Activated CD4-positive, alpha-beta T cell treated with anti-CD3 and anti-CD28 coated beads, Interleukin-2, amount 50 U/mL, for 4 hours (primary cell): ENCODE measurements around the gene RRAS.

Experiments
- DNase-seq, 2 experiments: peaks; one replicate each; pipeline ENCODE4 v3.0.0-alpha.2; 2020

The RRAS gene

DNA sequence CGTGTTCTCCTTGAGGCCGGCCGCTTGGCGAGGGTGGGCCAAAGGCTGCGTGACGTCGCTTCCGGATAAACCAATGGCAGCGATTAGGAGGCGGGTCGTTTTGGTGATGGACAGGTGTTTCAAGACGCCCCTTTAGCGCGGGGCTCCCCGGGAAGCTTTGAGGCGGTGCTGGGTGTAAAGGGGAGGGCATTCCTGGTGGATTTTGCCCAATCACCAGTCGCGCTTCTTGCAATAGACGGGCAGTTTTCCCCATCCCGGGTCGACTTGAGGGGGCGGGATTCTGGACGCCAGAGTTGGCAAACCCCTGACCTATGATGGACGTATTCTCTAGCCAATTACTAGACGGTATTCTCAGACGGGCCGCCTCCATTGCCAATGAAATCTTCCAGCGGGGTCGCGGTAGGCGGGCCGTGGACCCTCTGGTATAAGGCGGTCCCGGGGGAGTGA is 36.9 kb upstream of the RRAS start:
- DNase-seq: peak; percentile 98

DNA sequence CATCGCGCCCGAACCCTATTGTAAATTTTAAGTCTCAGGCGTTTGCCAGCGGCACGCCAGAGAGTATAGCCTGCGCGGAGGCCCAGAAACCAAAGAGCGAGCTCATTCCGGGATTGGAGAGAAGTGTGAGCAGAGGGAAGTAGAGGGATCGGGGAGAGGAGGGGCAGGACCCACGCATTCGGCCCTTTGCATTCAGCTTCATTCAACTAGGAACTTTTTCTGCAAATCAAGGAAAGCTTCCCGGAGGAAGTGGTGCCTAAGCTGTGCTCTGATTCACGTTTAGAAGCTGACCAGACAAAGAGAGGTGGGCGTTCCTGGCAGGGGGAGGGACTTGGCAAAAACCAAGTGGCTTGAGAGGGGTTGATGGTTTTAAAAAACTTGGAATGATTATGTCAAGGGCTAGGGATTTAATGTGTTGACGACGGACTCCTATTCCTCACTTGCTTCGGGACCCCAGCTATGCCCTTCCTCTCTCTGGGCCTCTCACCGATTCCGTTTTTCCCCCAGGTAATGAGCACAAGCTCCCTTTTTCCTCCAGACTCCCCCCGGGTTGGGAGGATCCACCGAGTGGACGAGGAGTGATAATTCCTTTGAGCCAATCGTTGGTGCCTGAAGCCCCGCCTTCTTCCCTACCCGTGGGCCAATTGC is 36.3 kb upstream of the RRAS start:
- no peak for DNase-seq

DNA sequence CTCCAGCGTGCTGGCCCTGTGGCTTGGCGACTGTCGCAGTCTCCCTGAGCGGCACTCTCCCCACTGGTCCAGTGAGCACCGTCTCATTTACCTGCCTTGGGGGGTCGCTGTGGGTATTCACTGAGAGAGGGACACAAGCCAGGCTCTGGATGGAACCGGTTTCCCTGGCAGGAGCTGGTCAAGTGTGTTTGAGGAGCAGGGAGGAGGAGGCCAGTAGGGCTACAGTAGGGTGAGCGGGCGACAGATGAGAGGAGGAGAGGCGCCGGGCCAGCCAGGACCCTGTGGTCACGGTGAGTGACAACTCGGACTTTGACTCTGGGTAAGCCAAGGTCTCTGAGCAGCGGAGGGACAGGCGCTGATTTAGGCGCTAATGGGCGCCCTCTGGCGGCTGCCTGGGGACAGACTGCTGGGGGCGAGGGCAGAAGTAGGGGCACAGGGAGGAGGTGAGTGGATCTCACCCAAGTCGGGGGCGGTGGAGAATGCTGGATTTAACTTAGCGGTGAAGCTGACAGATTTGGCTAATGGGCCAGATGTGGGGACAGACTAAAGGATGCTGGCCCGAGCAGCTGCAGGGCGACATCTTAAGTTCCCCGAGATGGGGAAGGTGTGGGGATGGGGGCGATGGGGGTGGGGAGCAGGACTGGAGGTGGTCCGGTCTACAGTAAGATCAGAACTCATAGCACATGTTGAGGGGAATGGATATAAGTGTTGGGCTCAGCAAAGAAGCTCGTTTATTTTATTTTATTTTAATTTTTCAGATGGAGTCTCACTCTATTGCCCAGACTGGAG is 32.4 kb upstream of the RRAS start:
- DNase-seq: peak; percentile 69 to 73

DNA sequence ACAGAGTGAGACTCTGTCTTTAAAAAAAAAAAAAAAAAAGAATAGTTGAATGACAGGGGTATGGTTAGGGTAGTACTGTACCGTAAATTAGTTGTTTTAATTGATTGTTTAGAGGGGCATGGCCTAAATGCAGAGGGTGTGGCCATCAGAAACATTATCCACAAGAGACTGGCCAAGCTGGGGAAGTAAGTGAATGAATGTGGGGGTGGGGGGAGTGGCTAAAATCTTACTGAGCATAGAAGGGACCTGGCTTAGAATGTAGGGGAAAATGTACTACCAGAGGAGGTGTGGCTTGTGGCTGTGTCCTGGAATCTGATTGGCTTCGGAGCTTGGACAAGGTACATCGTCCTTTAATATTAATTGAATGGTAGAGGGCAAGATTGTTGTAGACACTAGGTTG is 29.6 kb upstream of the RRAS start:
- no peak for DNase-seq

DNA sequence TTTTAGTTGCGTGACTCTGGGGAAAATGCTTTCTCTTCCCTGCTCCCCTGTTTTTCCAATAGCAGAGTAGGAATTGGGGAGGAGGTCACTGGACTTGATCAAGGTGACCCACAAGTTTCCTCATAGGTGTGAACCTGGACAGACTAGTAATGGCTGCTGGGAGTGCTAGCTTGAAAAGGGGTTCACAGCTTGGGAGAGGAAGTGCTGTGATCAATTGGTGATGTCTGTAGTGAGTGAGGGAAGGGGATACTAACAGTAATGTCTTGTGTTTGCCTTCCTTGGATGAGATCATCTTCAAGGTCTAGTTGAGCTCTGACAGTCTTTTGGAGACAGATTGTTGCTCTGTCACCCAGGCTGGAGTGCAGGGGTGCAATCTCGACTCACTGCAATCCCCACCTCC is 27.5 kb upstream of the RRAS start:
- DNase-seq: no peak

DNA sequence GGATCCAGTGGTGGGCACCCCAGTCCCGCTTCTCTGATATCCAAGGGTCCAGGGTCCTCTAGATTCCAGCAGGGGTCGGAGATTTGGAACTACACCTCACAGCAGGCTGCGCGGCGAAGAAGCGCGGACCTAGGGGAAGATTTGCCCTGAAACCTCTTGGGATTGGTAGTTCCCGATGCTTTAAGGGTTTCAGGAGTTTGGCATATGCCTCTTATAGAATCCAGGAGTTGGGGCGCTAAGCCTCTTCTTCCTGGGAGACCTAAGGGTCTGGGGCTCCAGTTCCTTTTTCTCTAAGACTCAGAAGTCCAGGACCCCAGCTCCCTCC is 26.1 kb upstream of the RRAS start:
- DNase-seq: no peak

DNA sequence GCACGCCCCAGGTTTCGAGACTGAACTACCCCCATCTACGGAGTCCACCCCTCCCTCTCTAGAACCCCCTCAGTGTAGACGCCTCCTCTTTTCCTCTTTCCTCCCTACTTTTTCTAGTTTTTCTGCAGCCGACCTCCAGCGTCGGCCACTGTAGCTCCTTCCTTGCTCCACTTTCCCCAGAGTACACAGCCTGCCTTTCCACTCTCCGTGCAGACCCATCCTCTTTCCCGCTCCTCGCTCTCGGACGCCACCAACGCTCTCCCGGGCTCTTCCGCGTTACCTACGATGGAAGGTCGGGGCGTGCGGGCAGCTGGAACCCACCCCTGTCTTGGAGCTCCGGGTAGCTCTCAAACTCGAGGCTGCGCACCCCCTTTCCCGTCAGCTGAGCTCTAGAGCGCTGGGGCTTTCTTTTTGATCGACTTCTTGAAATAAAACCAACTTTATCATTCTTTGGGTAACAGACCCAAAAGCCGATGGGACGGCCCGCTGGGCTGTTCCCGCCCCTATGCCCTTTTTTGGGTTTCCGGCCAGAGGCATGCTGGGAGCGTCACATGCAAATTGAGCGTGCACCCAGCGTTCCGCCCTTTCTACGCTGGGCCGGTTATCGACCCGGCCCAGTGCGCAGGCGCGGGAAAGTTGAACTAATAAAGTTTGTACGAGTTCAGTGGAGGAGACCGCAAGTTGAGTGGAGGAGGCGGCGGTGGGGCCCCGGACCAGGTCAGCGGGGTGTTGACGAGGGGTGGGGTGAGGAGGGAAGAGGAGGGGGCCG is 25.6 kb upstream of the RRAS start, which contains the start of the genes BCL2L12 and IRF3:
Gene BCL2L12 (plus strand): TSS at position 583 of the 769 bp plus-strand sequence. CDS start 760 bp downstream, outside the sequence.
Gene IRF3 (minus strand): TSS at position 507 of the 769 bp plus-strand sequence. CDS start 1,019 bp downstream, outside the sequence.
- DNase-seq: peak; percentile 99

DNA sequence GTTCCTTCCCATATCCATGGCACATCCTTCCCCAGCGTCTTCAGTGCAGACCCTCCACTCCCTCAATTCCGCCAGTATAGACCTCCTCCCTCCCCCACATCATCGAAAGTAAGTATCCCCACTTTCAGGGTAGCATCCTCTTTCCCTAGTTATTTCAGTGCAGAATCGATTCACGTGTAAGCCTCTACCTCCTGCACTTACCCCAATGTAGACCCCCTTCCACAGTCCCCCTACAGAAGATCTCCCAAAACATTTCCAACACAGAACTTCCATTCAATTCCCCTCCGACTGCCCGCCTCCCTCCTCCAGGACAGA is 25.1 kb upstream of the RRAS start:
- DNase-seq: no peak

DNA sequence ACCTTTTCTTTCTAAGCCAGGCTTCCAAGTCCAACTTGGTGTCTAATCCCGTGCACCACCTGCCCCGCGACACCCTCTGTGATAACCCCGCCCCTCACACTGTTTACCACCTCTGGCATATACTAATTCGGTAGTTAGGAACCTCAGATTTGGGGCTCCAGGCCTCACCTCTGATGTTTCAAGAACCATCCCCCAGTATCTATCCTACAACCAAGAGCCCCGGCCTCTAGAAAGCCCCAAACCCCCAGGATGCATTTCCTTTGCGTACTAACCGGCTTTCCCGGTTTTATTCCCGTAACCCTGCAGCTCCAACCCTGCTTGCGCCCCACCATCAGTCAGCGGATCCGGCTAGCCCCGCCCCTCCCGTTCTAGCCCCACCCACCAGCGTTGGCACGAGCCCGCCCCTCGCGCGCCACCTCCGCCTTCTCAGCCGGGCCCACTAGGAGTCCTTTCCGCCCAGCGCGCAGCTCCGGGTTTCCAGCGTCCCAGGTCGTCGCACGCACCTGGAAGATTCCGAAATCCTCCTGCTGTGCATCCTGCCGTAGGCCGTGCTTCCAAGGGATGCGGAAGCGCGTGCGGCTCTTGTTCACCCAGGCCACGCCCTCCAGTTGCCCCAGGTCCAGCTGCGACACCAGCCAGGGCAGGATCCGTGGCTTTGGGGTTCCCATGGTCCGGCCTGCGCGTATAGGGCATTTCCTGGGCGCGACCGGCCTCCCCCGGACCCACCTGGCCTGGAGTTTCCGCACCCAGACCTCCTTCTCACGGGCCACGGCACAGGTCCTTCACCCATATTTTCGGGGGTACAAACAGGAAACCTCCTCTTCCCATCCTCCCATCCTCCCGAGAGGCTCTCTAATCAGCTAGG is 24.5 kb upstream of the RRAS start:
- DNase-seq: peak; percentile 92 to 95

DNA sequence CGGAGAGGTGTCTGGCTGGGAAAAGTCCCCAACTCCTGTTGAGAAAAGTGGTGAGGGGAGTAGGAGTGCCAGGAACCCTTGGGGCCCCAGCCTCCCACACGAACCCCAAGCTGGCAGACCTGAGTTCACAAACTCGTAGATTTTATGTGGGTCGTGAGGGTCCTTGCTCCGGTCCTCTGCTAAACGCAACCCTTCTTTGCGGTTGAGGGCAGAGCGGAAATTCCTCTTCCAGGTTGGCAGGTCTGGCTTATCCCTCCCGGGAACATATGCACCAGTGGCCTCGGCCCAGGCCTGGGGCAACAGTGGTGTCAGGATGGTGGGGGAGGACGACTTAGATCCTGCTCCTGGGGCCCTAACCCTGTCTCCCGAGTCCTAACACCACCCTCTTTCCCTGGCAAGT is 23.3 kb upstream of the RRAS start:
- DNase-seq: no peak

DNA sequence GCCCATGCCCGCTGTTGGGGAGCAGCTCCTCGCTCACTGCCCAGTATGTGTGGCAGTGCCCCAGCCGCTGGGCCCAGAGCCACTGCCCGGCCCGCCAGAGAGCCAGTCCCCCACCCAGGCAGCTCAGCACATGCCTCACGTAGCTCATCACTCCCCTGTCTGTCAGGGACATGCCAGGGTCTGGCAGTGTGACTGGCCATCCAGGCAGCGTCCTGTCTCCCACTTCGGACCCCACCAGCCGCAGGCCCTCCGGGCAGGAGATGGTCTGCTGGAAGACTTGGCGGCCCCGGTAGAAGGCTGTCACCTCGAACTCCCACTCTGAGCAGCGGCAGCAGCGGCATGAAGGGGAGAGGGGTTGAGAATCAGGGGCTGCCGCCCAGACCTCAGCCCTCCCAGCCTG is 22.1 kb upstream of the RRAS start:
- DNase-seq: no peak

DNA sequence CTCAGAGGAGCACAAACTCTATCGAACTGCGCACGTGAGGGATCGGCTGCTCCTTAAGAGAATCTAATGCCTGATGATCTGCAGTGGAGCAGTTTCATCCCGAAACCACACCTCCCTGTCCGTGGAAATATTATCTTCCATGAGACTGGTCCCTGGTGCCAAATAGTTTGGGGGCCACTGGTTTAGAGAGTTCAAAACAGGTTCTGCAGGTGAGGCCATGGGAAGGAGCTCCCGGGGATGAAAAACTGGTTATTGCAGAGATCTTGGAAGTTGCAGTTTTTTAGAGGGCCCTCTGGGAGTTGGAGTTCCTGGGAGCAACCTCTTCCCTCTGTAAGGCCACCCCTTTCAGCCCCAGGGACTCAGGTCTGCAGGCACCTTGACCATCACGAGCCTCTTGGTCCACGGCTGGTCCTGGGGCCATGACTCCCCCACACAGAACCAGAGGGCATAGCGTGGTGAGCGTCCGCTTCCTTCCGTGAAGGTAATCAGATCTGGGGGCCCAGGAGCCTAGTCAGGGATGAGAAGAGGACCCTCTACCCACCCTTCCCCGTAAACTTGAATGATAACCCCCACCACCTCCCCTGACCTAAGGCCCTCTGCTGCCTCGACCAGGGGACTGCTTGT is 20.5 kb upstream of the RRAS start:
- no peak for DNase-seq

DNA sequence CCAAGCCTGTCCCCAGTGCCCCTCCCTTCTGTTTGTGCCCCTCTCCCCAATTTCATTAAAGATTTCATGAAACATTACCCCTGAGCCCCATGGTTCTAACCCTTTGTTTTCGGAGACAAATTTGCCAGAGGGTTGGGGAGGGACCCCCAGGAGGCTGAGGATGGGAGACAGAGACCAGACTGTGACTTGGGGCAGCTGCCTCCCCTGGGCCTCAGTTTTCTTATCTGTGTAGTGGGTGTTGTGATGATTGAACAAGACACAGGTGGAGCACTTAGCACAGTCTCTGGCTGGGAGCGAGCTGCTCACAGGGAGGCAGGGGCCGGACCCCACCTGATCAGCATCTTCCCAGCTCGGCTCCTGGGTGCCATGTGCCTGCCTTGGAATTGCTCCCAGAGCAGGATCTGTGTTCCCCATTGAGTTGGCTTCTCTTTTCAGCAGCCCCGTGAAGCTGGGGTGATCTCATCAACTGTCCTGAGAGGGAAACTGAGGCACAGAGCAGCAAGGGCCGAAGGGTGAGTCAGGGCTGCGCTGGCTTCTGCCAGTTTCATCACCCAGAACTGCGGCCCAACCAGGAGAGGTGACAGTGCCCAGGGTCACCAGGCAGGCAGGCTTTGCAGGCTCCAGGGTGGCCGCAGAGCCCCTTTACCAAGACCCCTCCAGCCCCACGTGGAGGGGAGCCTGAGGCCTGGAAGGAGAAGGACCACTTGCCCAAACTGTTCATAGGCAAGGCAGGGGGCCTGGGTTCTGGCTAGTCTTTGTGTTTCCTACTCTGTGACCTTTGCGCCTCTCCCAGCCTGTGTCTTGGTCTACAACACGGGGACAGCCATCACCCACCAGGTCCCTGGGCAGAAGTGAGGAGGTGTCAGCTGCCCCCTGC is 18.9 kb upstream of the RRAS start:
- no peak for DNase-seq

DNA sequence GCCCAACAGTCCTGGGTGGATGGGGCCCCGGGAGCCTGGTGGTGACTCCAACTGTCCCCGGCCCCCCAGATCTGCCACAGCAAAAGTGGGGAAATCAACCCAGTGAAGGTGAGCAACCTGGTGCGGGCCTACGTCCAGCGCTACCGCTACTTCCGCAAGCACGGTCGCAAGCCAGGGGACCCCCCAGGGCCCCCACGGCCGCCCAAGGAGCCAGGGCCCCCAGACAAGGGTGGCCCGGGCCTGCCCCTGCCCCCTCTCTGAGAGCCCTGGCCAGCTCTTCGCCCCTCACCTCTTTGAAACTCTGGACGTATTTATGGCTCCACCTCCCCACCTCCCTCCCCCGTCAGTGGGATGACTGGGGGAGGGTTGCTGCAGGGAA is 18.2 kb upstream of the RRAS start:
- no peak for DNase-seq

DNA sequence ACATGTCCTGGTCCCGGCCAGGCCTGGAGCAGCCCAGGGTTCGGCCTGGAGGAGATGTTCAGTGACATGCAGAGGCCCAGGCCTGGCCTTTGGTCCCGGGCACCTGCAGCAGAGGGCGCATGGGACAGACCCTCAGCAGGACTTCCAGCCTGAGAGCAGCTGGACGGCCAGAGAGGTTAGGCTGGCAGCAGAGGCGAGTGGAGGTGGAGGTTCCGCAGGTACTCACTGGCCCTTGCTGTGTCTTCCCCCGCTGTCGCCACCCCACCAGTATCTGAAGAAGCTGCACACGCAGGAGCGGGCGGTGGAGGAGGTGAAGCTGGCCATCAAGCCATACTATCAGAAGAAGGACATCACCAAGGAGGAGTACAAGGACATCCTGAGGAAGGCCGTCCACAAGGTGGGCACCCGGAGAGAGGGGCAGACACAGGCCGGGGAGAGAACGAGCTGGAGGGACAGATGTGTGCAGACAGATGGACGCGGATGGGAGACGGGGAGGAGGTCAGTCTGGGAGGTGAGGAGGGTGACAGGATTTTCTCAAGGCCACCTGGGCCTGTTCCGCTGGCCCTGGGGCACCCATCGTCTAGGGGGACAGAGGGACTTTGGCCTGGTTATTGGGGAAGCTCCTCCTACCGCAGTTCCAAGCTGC is 17.7 kb upstream of the RRAS start:
- DNase-seq: no peak

DNA sequence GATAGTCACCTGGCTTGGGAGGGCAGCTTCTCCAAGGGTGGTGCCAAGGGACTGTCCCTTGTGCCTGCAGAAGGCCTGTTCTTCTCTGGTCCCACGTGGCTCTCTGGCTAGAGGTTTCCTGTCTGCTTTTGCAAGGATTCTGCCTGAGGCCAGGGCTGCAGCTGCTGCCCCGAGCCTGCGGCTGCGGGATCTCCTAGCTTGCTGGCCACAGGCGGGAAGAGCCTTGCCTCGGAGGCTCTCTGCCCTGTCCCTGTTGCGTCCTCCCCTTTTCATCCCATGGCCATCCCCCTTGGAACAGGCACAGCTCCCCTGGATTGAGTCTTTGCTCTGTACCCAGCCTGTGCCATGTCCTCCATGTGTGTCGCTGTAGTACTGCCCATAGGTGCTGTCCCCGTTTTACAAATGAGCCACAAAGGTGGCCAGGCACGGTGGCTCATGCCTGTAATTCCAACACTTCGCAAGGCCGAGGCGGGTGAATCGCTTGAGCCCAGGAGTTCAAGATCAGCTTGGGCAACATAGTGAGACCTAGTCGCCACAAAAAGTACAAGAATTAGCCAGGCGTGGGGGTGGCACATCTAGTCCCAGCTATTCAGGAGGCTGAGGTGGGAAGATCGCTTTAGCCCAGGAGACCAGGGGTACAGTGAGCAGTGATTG is 16.6 kb upstream of the RRAS start:
- no peak for DNase-seq

DNA sequence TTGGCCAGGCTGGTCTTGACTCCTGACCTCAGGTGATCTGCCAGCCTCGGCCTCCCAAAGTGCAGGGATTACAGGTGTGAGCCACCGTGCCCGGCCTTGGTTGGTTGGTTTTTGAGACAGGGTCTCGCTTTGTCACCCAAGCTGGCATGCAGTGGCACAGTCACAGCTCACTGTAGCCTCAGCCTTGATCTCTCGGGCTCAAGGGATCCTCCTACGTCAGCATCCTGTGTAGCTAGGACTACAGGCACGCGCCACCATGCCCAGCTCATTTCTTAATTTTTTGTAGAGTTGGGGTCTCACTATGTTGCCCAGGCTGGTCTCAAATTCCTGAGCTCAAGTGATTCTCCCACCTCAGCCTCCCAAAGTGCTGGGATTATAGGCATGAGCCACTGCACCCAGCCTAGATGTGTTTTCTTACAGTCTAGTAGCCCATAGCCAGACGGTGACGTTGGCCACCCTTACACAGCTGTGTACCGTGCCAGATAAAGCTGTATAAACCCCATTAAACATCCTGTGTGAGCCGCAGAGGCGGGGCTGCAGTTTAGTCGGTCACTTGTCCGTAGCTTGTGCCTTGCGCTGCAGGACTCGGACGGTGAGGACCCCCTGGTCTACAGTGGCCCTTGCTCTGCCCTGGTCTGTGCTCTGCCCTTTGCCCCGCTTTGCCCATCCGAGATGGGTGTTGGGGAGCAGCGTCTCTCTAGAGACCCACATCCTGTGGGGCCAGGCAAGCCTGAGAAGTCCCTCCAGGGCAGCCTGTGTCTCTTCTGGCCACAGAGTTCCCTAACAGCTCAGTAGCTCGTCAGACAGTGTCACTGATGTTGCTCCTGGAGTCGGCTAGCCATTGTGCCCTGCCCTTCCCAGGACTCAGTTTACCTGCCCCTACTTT is 15.9 kb upstream of the RRAS start:
- DNase-seq: no peak

DNA sequence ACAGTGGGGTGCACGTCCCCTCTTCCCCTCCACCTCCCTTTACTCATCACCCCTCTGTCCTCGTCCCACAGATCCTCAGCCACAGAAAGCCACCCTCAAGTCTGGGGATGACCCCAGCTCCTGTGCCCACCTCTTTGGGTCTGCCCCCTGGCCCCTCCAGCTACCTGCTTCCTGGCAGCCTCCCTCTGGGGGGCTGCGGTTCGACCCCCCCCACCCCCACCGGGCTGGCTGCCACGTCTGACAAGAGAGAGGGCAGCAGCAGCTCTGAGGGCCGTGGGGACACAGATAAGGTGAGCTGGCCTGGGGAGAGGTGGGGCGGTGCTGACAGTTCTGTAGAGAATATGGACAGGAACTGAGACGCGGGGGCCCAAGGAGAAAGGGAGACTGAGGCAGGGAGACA is 14.6 kb upstream of the RRAS start:
- no peak for DNase-seq

DNA sequence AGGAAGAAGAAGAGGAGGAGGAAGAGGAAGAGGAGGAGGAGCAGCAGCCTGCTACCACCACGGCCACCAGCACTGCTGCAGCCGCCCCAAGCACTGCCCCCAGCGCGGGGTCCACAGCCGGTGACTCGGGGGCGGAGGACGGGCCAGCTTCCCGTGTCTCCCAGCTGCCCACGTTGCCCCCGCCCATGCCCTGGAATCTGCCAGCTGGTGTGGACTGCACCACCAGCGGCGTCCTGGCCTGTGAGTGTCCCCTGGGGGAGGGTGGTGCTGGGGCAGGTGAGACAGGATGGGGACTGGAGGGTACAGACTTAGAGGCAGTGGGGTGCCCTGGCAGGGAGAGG is 13.5 kb upstream of the RRAS start:
- no peak for DNase-seq
